ENCODE data around the gene CTSS. TPM values are rescaled to one million over a fixed set of nuclear protein-coding genes. Genes with fewer than 3 reads are reported as not detected.
"Not testable (repeated sequence)": the region's sequence is repeated elsewhere in the genome, so short reads cannot be mapped to it uniquely, and the experiment has no call there.

The CTSS gene
- total and polyA plus RNA-seq, 2 experiments from 2014 or later = 5.2 to 10.4 TPM

GRCh38 chr1:150787455-150787854 is 21.9 kb upstream of the CTSS start:
- Histone ChIP-seq H3K27ac (no peak overlapping the region), H3K79me2 (no peaks in the 10 kb centered on the region), H3K9me2 (replicated peaks; ENCODE audit: insufficient read depth) (no peaks in the 10 kb centered on the region), H2AFZ (no peak overlapping the region), H3K4me3 (no peak overlapping the region), H3K9me3 (ENCODE audit: low read depth) (no peaks in the 10 kb centered on the region), H3K36me3 (replicated peaks; ENCODE audit: insufficient read depth, low read depth) (no peaks in the 10 kb centered on the region), H3K27me3 (no peaks in the 10 kb centered on the region), H4K20me1 (ENCODE audit: insufficient read depth, poor library complexity, severe bottlenecking) (no peaks in the 10 kb centered on the region), H3K4me2 (peak overlapping the region; percentile 48), H3K4me1 (ENCODE audit: insufficient read depth) (no peaks in the 10 kb centered on the region)
- no peak for DNase-seq (ENCODE audit: low spot score)
- TF ChIP-seq EZH2phosphoT487 (IDR thresholded peaks at IDR 0.05; ENCODE audit: low read depth, severe bottlenecking, unreplicated experiment) (no peak), EZH2 (IDR thresholded peaks at IDR 0.05; ENCODE audit: borderline replicate concordance) (no peak), CTCF (IDR thresholded peaks at IDR 0.05; ENCODE audit: poor library complexity) (no peak)

GRCh38 chr1:150780510-150780909 is 14.9 kb upstream of the CTSS start:
- Histone ChIP-seq H3K27ac (no peak overlapping the region), H3K4me2 (no peak overlapping the region), H3K9me2 (replicated peaks; ENCODE audit: insufficient read depth) (no peaks in the 10 kb centered on the region), H3K9me3 (ENCODE audit: low read depth) (no peaks in the 10 kb centered on the region), H3K36me3 (replicated peaks; ENCODE audit: insufficient read depth, low read depth) (no peaks in the 10 kb centered on the region), H3K79me2 (no peaks in the 10 kb centered on the region), H2AFZ (no peak overlapping the region), H3K27me3 (no peaks in the 10 kb centered on the region), H4K20me1 (ENCODE audit: insufficient read depth, poor library complexity, severe bottlenecking) (no peaks in the 10 kb centered on the region), H3K4me1 (ENCODE audit: insufficient read depth) (no peaks in the 10 kb centered on the region), H3K4me3 (no peak overlapping the region)
- TF ChIP-seq EZH2 (IDR thresholded peaks at IDR 0.05; ENCODE audit: borderline replicate concordance) (no peak), EZH2phosphoT487 (IDR thresholded peaks at IDR 0.05; ENCODE audit: low read depth, severe bottlenecking, unreplicated experiment) (no peak), CTCF (IDR thresholded peaks at IDR 0.05; ENCODE audit: poor library complexity) (no peak)
- WGBS (ENCODE audit: low lambda C conversion rate, missing lambda C conversion rate) = 89% methylated on average over 1 of the region's 3 CpGs
- DNase-seq (ENCODE audit: low spot score) = no peak

- H3K9me3 ChIP-seq (ENCODE audit: low read depth) = no peaks in the 10 kb centered on the region
- 88% methylated on average over 1 of the region's 1 CpG for WGBS (ENCODE audit: low lambda C conversion rate, missing lambda C conversion rate)
- H3K27me3 ChIP-seq = no peaks in the 10 kb centered on the region
- no peaks in the 10 kb centered on the region for H3K9me2 ChIP-seq (replicated peaks; ENCODE audit: insufficient read depth)
- H2AFZ ChIP-seq = no peak overlapping the region
- no peaks in the 10 kb centered on the region for H3K79me2 ChIP-seq
- no peaks in the 10 kb centered on the region for H4K20me1 ChIP-seq (ENCODE audit: insufficient read depth, poor library complexity, severe bottlenecking)
- H3K27ac ChIP-seq = no peak overlapping the region
- H3K4me2 ChIP-seq = no peak overlapping the region
- no peaks in the 10 kb centered on the region for H3K36me3 ChIP-seq (replicated peaks; ENCODE audit: insufficient read depth, low read depth)
- TF ChIP-seq EZH2 (IDR thresholded peaks at IDR 0.05; ENCODE audit: borderline replicate concordance) = no peak
- TF ChIP-seq CTCF (IDR thresholded peaks at IDR 0.05; ENCODE audit: poor library complexity) = no peak
- TF ChIP-seq EZH2phosphoT487 (IDR thresholded peaks at IDR 0.05; ENCODE audit: low read depth, severe bottlenecking, unreplicated experiment) = no peak
- no peak overlapping the region for H3K4me3 ChIP-seq
- H3K4me1 ChIP-seq (ENCODE audit: insufficient read depth) = no peaks in the 10 kb centered on the region
- DNase-seq (ENCODE audit: low spot score) = no peak
Measured at GRCh38 chr1:150778409-150778808, 12.8 kb upstream of the CTSS start.

- Histone ChIP-seq H3K4me3 (no peak overlapping the region), H3K27ac (no peak overlapping the region), H3K4me2 (no peak overlapping the region), H3K27me3 (no peaks in the 10 kb centered on the region), H3K9me3 (ENCODE audit: low read depth) (no peaks in the 10 kb centered on the region), H4K20me1 (ENCODE audit: insufficient read depth, poor library complexity, severe bottlenecking) (no peaks in the 10 kb centered on the region), H2AFZ (no peak overlapping the region), H3K79me2 (no peaks in the 10 kb centered on the region), H3K4me1 (ENCODE audit: insufficient read depth) (no peaks in the 10 kb centered on the region), H3K9me2 (replicated peaks; ENCODE audit: insufficient read depth) (no peaks in the 10 kb centered on the region), H3K36me3 (replicated peaks; ENCODE audit: insufficient read depth, low read depth) (no peaks in the 10 kb centered on the region)
- TF ChIP-seq EZH2 (IDR thresholded peaks at IDR 0.05; ENCODE audit: borderline replicate concordance) = no peak
- no peak for TF ChIP-seq CTCF (IDR thresholded peaks at IDR 0.05; ENCODE audit: poor library complexity)
- no peak for TF ChIP-seq EZH2phosphoT487 (IDR thresholded peaks at IDR 0.05; ENCODE audit: low read depth, severe bottlenecking, unreplicated experiment)
- WGBS (ENCODE audit: low lambda C conversion rate, missing lambda C conversion rate) = 100% methylated on average over 2 of the region's 2 CpGs
- DNase-seq (ENCODE audit: low spot score) = no peak
Measured at GRCh38 chr1:150777544-150777943, 12.0 kb upstream of the CTSS start.

- H3K4me1 ChIP-seq (ENCODE audit: insufficient read depth); H3K4me2 ChIP-seq: not testable (repeated sequence)
- 94% methylated on average over 13 of the region's 13 CpGs for WGBS (ENCODE audit: low lambda C conversion rate, missing lambda C conversion rate)
Measured at GRCh38 chr1:150775931-150776505, 10.4 kb upstream of the CTSS start.

More at GRCh38 chr1:150775931-150776505, 10.4 kb upstream of the CTSS start:
- H3K79me2 ChIP-seq; H3K9me3 ChIP-seq (ENCODE audit: low read depth); H3K27ac ChIP-seq; H3K27me3 ChIP-seq; H3K4me3 ChIP-seq; H3K9me2 ChIP-seq (replicated peaks; ENCODE audit: insufficient read depth); H3K36me3 ChIP-seq (replicated peaks; ENCODE audit: insufficient read depth, low read depth); H4K20me1 ChIP-seq (ENCODE audit: insufficient read depth, poor library complexity, severe bottlenecking); DNase-seq (ENCODE audit: low spot score); H2AFZ ChIP-seq: not testable (repeated sequence)

Data from hepatocyte (in vitro differentiated cells).